ENCODE measurements around the gene BAIAP3.
"Not testable (repeated sequence)": the region's sequence is repeated elsewhere in the genome, so short reads cannot be mapped to it uniquely, and the experiment has no call there.

Gene BAIAP3

DNA sequence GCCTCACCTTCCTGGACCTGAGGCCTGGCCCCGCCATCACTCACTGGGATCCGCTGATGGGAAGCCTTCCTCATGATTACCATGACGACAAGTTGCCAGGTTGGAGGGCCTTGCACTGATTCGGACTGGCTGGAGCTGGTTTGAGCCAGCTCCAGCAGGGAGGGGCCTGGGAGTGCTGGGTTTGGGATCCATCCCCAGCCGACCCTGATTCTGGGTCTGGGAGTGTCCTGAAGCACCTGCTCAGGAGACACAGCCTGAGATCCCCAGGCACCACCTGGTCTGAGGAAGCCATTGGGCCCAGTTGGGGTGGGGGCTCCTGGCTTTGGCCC is 5.9 kb upstream of the BAIAP3 start:
- no peak for ATAC-seq (ENCODE audit: insufficient read depth, low read depth)
- H3K4me1 ChIP-seq (ENCODE audit: insufficient read depth, low read length): peaks cover 4% of the 10 kb centered on the region; the same call in 1 of the 2 replicates
- no peak overlapping the region for H3K4me3 ChIP-seq (ENCODE audit: low read depth in 1 of 2, low read length in 2 of 2)
- peaks cover 38% of the 10 kb centered on the region for H4K20me1 ChIP-seq (ENCODE audit: insufficient read depth, low read length)
- no peaks in the 10 kb centered on the region; the same call in 1 of the 2 replicates for H3K79me2 ChIP-seq (ENCODE audit: insufficient read depth, low read length)
- H3K9me3 ChIP-seq (ENCODE audit: insufficient read depth, low read length, severe bottlenecking): no peaks in the 10 kb centered on the region
- H3K9ac ChIP-seq (ENCODE audit: low read depth, low read length): no peak overlapping the region
- peaks cover 29% of the 10 kb centered on the region for H3K36me3 ChIP-seq (ENCODE audit: insufficient read depth, low read length)
- H3K4me2 ChIP-seq (ENCODE audit: insufficient read depth, low read length): no peak overlapping the region
- DNase-seq: no peak
- no peak overlapping the region for H3K27ac ChIP-seq (ENCODE audit: low read length)
- TF ChIP-seq, protein P1, sequence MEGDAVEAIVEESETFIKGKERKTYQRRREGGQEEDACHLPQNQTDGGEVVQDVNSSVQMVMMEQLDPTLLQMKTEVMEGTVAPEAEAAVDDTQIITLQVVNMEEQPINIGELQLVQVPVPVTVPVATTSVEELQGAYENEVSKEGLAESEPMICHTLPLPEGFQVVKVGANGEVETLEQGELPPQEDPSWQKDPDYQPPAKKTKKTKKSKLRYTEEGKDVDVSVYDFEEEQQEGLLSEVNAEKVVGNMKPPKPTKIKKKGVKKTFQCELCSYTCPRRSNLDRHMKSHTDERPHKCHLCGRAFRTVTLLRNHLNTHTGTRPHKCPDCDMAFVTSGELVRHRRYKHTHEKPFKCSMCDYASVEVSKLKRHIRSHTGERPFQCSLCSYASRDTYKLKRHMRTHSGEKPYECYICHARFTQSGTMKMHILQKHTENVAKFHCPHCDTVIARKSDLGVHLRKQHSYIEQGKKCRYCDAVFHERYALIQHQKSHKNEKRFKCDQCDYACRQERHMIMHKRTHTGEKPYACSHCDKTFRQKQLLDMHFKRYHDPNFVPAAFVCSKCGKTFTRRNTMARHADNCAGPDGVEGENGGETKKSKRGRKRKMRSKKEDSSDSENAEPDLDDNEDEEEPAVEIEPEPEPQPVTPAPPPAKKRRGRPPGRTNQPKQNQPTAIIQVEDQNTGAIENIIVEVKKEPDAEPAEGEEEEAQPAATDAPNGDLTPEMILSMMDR (IDR thresholded peaks at IDR 0.05; ENCODE audit: borderline replicate concordance, extremely low read depth, low read length, poor library complexity, severe bottlenecking): no peak
- TF ChIP-seq EZH2 (IDR thresholded peaks at IDR 0.05; ENCODE audit: borderline replicate concordance, low read depth, low read length, severe bottlenecking): no peak
- H2AFZ ChIP-seq (ENCODE audit: low read depth, low read length): no peak overlapping the region
- no peaks in the 10 kb centered on the region for H3K27me3 ChIP-seq (ENCODE audit: insufficient read depth, low read length, poor library complexity)

DNA sequence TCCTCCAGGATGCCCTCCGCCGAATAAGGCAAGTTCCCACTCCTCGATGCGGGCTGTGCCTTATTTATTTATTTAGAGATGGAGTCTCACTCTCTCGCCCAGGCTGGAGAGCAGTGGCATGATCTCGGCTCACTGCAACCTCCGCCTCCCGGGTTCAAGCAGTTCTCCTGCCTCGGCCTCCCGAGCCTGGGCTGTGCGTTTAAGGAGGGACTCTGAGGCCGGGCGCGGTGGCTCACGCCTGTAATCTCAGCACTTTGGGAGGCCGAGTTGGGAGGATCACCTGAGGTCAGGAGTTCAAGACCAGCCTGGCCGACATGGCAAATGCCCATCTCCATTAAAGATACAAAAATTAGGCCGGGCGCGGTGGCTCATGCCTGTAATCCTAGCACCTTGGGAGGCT is 5.3 kb upstream of the BAIAP3 start:
- H3K9ac ChIP-seq (ENCODE audit: low read depth, low read length); H3K4me2 ChIP-seq (ENCODE audit: insufficient read depth, low read length); H2AFZ ChIP-seq (ENCODE audit: low read depth, low read length); ATAC-seq (ENCODE audit: insufficient read depth, low read depth); DNase-seq; H3K79me2 ChIP-seq (ENCODE audit: insufficient read depth, low read length); H3K9me3 ChIP-seq (ENCODE audit: insufficient read depth, low read length, severe bottlenecking); H3K4me1 ChIP-seq (ENCODE audit: insufficient read depth, low read length); H3K4me3 ChIP-seq (ENCODE audit: low read depth in 1 of 2, low read length in 2 of 2); H3K27me3 ChIP-seq (ENCODE audit: insufficient read depth, low read length, poor library complexity); H3K27ac ChIP-seq (ENCODE audit: low read length): not testable (repeated sequence)
- Histone ChIP-seq H3K36me3 (ENCODE audit: insufficient read depth, low read length) (peaks cover 27% of the 10 kb centered on the region), H4K20me1 (ENCODE audit: insufficient read depth, low read length) (peaks cover 38% of the 10 kb centered on the region)

DNA sequence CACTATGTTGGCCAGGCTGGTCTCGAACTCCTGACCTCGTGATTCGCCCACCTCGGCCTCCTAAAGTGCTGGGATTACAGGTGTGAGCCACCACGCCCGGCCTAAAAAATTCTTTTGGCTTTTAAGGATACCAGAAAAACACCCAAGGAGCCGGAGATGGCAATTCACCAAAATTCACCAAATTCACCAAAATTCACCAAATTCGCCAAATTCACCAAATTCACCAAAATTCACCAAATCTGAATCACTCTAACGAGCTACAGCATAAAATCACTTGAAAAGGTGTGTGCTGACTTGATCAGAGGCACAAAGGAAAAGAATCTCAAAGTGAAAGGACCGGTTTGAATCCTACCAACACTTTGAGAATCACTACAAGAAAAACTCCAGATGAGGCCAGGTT is 4.5 kb upstream of the BAIAP3 start:
- not testable (repeated sequence) for H3K4me3 ChIP-seq (ENCODE audit: low read depth in 1 of 2, low read length in 2 of 2); DNase-seq; H3K9ac ChIP-seq (ENCODE audit: low read depth, low read length); ATAC-seq (ENCODE audit: insufficient read depth, low read depth); H2AFZ ChIP-seq (ENCODE audit: low read depth, low read length); H3K79me2 ChIP-seq (ENCODE audit: insufficient read depth, low read length); H3K27me3 ChIP-seq (ENCODE audit: insufficient read depth, low read length, poor library complexity); H3K4me1 ChIP-seq (ENCODE audit: insufficient read depth, low read length); H3K27ac ChIP-seq (ENCODE audit: low read length); H3K4me2 ChIP-seq (ENCODE audit: insufficient read depth, low read length); H3K9me3 ChIP-seq (ENCODE audit: insufficient read depth, low read length, severe bottlenecking)
- Histone ChIP-seq H4K20me1 (ENCODE audit: insufficient read depth, low read length) (peaks cover 29% of the 10 kb centered on the region), H3K36me3 (ENCODE audit: insufficient read depth, low read length) (peaks cover 18% of the 10 kb centered on the region)

DNA sequence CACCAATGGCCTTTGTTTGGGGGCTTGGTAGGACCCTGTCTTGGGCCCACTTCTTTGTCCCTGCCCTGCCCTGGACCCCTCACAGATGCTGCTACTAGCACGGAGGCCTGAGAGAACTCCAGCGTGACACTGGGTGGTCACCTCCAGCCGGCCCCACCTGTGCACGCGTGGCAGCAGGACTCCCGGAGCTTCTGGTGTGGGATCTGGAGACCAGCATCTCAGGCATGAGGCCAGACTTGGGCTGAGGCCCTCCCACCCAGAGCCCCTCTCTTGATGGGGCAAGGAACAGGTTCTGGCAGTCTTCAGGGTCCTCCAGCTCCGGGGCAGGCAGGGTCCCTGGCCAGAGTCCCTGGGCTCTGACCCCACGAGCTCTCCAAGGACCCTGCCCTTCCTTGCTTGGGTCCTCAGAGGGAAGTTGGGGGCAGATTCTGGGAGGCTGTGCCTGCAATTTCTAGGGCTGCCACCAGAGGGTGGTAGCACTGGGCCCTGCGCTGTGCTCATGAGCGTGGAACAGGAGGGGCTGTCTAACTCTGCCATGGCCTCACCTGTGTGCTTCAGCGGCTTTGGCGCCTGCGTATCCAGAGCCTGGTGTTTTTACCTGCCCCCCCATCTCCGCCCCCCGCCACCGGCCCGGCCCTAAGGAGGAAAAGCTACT is 3.1 kb upstream of the BAIAP3 start:
- no peak overlapping the region for H2AFZ ChIP-seq (ENCODE audit: low read depth, low read length)
- H3K4me2 ChIP-seq (ENCODE audit: insufficient read depth, low read length): no peak overlapping the region
- peaks cover 4% of the 10 kb centered on the region for H3K27me3 ChIP-seq (ENCODE audit: insufficient read depth, low read length, poor library complexity)
- DNase-seq (peak; percentile 34), ATAC-seq (ENCODE audit: insufficient read depth, low read depth) (0 out of 3 replicates have a peak, but pooled peaks have one; percentile 31)
- no peak overlapping the region for H3K4me3 ChIP-seq (ENCODE audit: low read depth in 1 of 2, low read length in 2 of 2)
- H3K79me2 ChIP-seq (ENCODE audit: insufficient read depth, low read length): no peaks in the 10 kb centered on the region
- peaks cover 24% of the 10 kb centered on the region for H4K20me1 ChIP-seq (ENCODE audit: insufficient read depth, low read length)
- H3K36me3 ChIP-seq (ENCODE audit: insufficient read depth, low read length): peaks cover 4% of the 10 kb centered on the region
- H3K9me3 ChIP-seq (ENCODE audit: insufficient read depth, low read length, severe bottlenecking): no peaks in the 10 kb centered on the region
- H3K9ac ChIP-seq (ENCODE audit: low read depth, low read length): no peak overlapping the region
- no peak overlapping the region for H3K27ac ChIP-seq (ENCODE audit: low read length)
- TF ChIP-seq EZH2 (IDR thresholded peaks at IDR 0.05; ENCODE audit: borderline replicate concordance, low read depth, low read length, severe bottlenecking): no peak
- TF ChIP-seq, protein P1 (IDR thresholded peaks at IDR 0.05; ENCODE audit: borderline replicate concordance, extremely low read depth, low read length, poor library complexity, severe bottlenecking): peak; percentile 69
- peaks cover 4% of the 10 kb centered on the region; the same call in 1 of the 2 replicates for H3K4me1 ChIP-seq (ENCODE audit: insufficient read depth, low read length)
